AG09309 (cell line): ENCODE measurements around the gene ZNF561.

Experiments used
- DNase-seq: peaks from one replicate; pipeline ENCODE4 v3.0.0-alpha.2; 2010; ENCODE audit warnings: low read depth
- H3K4me3 ChIP-seq: 2 replicates; pipeline ENCODE4 v1.5.1; 2011; ENCODE audit warnings: mild to moderate bottlenecking, low read depth, low read length, moderate library complexity; ENCODE audit not compliant: control insufficient read depth
- TF ChIP-seq, protein P1 (sequence below): IDR thresholded peaks from 2 replicates; pipeline ENCODE4 v1.5.1; 2011; ENCODE audit warnings: mild to moderate bottlenecking, low read depth, low read length, inconsistent platforms; ENCODE audit not compliant: insufficient read depth, control insufficient read depth; ENCODE audit errors: missing control alignments

The ZNF561 gene

DNA sequence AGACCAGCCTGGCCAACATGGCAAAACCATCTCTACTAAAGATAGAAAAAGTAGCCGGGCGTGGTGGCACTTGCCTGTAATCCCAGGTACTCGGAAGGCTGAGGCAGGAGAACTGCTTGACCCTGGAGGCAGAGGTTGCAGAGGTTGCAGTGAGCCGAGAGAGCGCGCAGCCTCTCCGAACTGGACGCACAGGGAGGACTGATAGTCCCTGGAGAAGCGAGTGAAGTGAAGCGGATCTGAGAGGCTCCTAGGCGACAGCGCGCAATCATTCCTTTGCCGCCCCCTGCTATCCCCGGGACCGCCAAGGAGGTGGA is 233 bp downstream of the ZNF561 start:
- DNase-seq: no peak
- H3K4me3 ChIP-seq: peak overlapping the region; percentile 56
- TF ChIP-seq, protein P1, sequence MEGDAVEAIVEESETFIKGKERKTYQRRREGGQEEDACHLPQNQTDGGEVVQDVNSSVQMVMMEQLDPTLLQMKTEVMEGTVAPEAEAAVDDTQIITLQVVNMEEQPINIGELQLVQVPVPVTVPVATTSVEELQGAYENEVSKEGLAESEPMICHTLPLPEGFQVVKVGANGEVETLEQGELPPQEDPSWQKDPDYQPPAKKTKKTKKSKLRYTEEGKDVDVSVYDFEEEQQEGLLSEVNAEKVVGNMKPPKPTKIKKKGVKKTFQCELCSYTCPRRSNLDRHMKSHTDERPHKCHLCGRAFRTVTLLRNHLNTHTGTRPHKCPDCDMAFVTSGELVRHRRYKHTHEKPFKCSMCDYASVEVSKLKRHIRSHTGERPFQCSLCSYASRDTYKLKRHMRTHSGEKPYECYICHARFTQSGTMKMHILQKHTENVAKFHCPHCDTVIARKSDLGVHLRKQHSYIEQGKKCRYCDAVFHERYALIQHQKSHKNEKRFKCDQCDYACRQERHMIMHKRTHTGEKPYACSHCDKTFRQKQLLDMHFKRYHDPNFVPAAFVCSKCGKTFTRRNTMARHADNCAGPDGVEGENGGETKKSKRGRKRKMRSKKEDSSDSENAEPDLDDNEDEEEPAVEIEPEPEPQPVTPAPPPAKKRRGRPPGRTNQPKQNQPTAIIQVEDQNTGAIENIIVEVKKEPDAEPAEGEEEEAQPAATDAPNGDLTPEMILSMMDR: no peak

GRCh38 chr19:9615844-9616243 is 5.2 kb downstream of the ZNF561 start:
- TF ChIP-seq, protein P1: no peak
- H3K4me3 ChIP-seq: no peak overlapping the region
- DNase-seq: no peak

DNA sequence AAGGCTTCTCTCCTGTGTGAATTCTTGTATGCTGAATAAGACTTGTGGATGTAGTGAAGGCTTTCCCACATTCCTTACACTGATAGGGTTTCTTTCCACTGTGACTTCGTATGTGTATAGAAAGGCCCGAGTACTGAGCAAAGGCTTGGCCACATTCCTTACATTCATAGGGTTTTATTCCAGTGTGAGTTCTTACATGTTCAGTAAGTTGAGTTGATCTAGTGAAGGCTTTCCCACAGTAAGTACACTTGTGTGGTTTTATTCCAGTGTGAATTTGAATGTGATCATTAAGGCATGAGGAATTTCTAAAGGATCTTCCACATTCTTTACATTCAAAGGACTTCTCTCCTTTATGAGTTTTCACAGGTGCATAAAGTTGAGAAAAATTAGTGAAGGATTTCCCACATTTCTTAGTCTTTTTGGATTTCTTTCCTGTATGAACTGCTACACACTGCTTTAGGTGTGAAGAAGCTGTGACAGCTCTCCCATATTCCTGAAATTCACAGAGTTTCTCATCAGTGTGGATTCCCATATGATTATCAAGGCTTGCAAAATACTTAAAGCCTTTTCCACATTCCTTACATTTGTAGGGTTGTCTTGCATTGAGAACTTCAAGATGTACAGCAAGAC is 10.4 kb downstream of the ZNF561 start:
- H3K4me3 ChIP-seq: no peak overlapping the region
- TF ChIP-seq, protein P1: no peak
- no peak for DNase-seq

DNA sequence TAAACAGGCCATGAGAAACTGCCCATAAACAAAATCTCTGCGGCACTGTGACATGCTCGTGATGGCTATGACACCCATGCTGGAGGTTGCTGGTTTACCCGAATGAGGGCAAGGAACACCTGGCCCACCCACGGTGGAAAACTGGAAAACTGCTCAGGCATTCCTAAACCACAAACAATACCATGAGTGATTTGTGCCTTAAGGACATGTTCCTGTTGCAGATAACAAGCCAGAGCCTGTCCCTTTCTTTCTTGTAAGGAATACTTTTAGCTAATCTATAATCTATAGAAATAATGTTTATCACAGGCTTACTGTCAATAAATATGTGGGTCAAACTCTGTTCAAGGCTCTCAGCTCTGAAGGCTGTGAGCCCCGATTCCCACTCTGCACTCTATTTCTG is 12.1 kb downstream of the ZNF561 start:
- TF ChIP-seq, protein P1: no peak
- no peak overlapping the region for H3K4me3 ChIP-seq
- DNase-seq: no peak

DNA sequence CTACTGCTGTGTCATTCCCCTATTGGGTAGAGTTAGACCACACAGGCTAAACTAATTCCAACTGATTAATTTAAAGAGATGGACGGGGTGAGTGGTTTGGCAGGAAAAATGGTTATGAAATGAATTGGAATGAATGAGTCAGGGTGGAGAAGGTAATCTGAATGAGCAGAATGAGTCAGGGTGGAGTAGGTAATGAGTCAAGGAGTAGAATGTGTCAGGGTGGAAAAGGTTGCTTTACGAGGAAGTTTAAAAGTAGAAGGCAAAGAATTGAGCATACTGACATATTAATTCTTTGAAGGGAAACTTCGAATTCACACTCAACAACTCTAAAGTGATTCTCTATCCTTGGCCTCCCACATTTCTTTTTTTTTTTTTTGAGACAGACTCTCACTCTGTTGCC is 24.0 kb downstream of the ZNF561 start:
- DNase-seq: peak; percentile 53
- TF ChIP-seq, protein P1: no peak
- H3K4me3 ChIP-seq: no peak overlapping the region

- H3K4me3 ChIP-seq: no peak overlapping the region
- no peak for DNase-seq
Measured at GRCh38 chr19:9586764-9587163, 34.3 kb downstream of the ZNF561 start.

More at GRCh38 chr19:9586764-9587163, 34.3 kb downstream of the ZNF561 start:
- TF ChIP-seq, protein P1: peak; percentile 73
